Posterior vena cava (tissue), 2 donors: Measurements from ENCODE around the gene RPL7L1. TPM values are rescaled to one million over a fixed set of nuclear protein-coding genes. Genes with fewer than 3 reads are reported as not detected.
"Not testable (repeated sequence)": the region's sequence is repeated elsewhere in the genome, so short reads cannot be mapped to it uniquely, and the experiment has no call there.

Experiments
- DNase-seq: peaks from one replicate; pipeline ENCODE4 v3.0.0-alpha.2; 2020; ENCODE audit warnings: low spot score
- intact Hi-C, 2 donors: fragments of 100-400 bp; cut with DNase I; formaldehyde crosslinking; loops; one replicate each; pipeline versions ENCODE4 v1.14.1 to v1.14.2; 2022 to 2023
- total RNA-seq, 2 donors: library from RNA; stranded (reverse); fragmentation: NEBNext Ultra II Directional; extraction: Animal tissue kit (Norgen Biotek cat#: 25700); gene quantifications; one replicate each; pipeline ENCODE4 v1.2.1, GENCODE V29; 2021
- donor health status: DM: yes; HTN: yes; CAD: no.
- donor health status: DM: yes; HTN: yes; CAD: no.

RPL7L1 gene
- total RNA-seq, 2 donors from 2014 or later: 52.9 to 63.0 TPM

GRCh38 chr6:42888201-42888600 is 8.8 kb downstream of the RPL7L1 start:
- DNase-seq, intact Hi-C loops: not testable (repeated sequence)

- no peak for DNase-seq
- intact Hi-C loops: no loop called here
Measured at GRCh38 chr6:42889815-42890214, 10.4 kb downstream of the RPL7L1 start.

GRCh38 chr6:42890311-42891198 is 11.1 kb downstream of the RPL7L1 start:
- DNase-seq: peak; percentile 98
- intact Hi-C loops: no loop called here

GRCh38 chr6:42891199-42891722 is 11.8 kb downstream of the RPL7L1 start:
- DNase-seq: no peak
- intact Hi-C loops: no loop called here

- DNase-seq, intact Hi-C loops: not testable (repeated sequence)
Measured at GRCh38 chr6:42894041-42894828, 14.8 kb downstream of the RPL7L1 start.

- intact Hi-C loops: no loop called here
Measured at GRCh38 chr6:42896178-42896719, 16.8 kb downstream of the RPL7L1 start.

GRCh38 chr6:42898891-42899361 is 19.5 kb downstream of the RPL7L1 start:
- intact Hi-C loops: no loop called here
- peak; percentile 83 for DNase-seq

More at GRCh38 chr6:42896178-42896719, 16.8 kb downstream of the RPL7L1 start:
- DNase-seq: peak; percentile 16

GRCh38 chr6:42899871-42900270 is 20.5 kb downstream of the RPL7L1 start:
- peak; percentile 67 for DNase-seq
- intact Hi-C loops: loop anchor here in 1 of 2 donors (5.0 kb wide), 2 partner anchors 227 to 242 kb away; no protein-coding TSS in a partner anchor

GRCh38 chr6:42901538-42901957 is 22.1 kb downstream of the RPL7L1 start:
- DNase-seq: peak; percentile 84
- intact Hi-C loops: loop anchor here (1.0 to 5.0 kb wide), 3 partner anchors 226 to 241 kb away; no protein-coding TSS in a partner anchor

GRCh38 chr6:42902429-42903263 is 23.2 kb downstream of the RPL7L1 start:
- intact Hi-C loops: loop anchor here in 1 of 2 donors (5.0 kb wide), 2 partner anchors 225 to 240 kb away; no protein-coding TSS in a partner anchor
- DNase-seq: peak; percentile 11

GRCh38 chr6:42904467-42904866 is 25.1 kb downstream of the RPL7L1 start:
- DNase-seq: peak; percentile 28
- intact Hi-C loops: loop anchor here in 1 of 2 donors (5.0 kb wide), 2 partner anchors 223 to 238 kb away; no protein-coding TSS in a partner anchor

GRCh38 chr6:42907336-42907735 is 27.9 kb downstream of the RPL7L1 start:
- DNase-seq: no peak
- intact Hi-C loops: no loop called here

GRCh38 chr6:42909835-42910234 is 30.4 kb downstream of the RPL7L1 start:
- intact Hi-C loops: no loop called here

GRCh38 chr6:42911171-42912021 is 32.0 kb downstream of the RPL7L1 start:
- no peak for DNase-seq
- intact Hi-C loops: no loop called here

More at GRCh38 chr6:42909835-42910234, 30.4 kb downstream of the RPL7L1 start:
- DNase-seq: no peak

GRCh38 chr6:42914546-42914945 is 35.1 kb downstream of the RPL7L1 start:
- peak; percentile 49 for DNase-seq
- intact Hi-C loops: no loop called here

- intact Hi-C loops: no loop called here
- DNase-seq: peak; percentile 53
Measured at GRCh38 chr6:42915732-42916131, 36.3 kb downstream of the RPL7L1 start, which contains the start of gene PTCRA. Gene PTCRA (plus strand): TSS chr6:42916053. CDS start chr6:42916070, 17 bp downstream.

- intact Hi-C loops: no loop called here
- no peak for DNase-seq
Measured at GRCh38 chr6:42916288-42916687, 36.9 kb downstream of the RPL7L1 start.
